Testis (tissue), 2 donors: ENCODE measurements around the gene ZFAND5.

ENCODE experiments used
- POLR2A ChIP-seq: fragments of 450-650 bp; IDR thresholded peaks from one replicate; pipeline ENCODE4 v1.6.1; 2017; ENCODE audit warnings: antibody characterized with exemption, mild to moderate bottlenecking, moderate library complexity
- TF ChIP-seq, protein P1 (sequence below), 3 experiments: fragments of 450-650 bp in 2 of 3; fragments of 200-600 bp in 1 of 3; sonication (generic) in 1 of 3; IDR thresholded peaks; one replicate each; pipeline ENCODE4 v1.5.1; 2016 to 2019; ENCODE audit warnings: antibody characterized with exemption in 3 of 3, mild to moderate bottlenecking in 2 of 3, moderate library complexity in 1 of 3

DNA sequence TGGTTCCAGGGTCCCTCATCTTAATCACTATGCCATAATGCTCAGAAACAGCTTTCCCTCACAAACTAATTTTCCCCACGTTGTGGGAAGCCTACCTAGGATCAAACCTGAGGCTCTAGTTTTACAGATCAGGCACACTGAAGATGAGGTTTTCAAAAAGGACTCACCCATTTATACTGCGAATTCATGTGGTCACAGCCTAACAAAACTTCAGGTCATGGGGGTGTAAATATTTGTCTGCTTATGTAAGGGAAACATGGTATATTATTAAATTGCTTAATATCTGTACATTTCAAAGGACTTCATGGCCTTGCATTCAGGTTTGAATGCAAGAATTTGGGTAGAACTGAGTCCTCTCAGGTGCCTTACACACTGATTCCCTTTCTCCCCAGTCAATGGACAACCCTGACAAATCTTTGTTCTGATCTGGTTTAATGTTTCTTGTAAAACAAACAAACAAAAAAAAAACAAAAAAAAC is 12.1 kb downstream of the ZFAND5 start:
- TF ChIP-seq, protein P1, sequence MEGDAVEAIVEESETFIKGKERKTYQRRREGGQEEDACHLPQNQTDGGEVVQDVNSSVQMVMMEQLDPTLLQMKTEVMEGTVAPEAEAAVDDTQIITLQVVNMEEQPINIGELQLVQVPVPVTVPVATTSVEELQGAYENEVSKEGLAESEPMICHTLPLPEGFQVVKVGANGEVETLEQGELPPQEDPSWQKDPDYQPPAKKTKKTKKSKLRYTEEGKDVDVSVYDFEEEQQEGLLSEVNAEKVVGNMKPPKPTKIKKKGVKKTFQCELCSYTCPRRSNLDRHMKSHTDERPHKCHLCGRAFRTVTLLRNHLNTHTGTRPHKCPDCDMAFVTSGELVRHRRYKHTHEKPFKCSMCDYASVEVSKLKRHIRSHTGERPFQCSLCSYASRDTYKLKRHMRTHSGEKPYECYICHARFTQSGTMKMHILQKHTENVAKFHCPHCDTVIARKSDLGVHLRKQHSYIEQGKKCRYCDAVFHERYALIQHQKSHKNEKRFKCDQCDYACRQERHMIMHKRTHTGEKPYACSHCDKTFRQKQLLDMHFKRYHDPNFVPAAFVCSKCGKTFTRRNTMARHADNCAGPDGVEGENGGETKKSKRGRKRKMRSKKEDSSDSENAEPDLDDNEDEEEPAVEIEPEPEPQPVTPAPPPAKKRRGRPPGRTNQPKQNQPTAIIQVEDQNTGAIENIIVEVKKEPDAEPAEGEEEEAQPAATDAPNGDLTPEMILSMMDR (IDR thresholded peaks at IDR 0.05) = no peak
- no peak for TF ChIP-seq POLR2A
